Measurements from ENCODE around the gene COX6B2. TPM values are rescaled to one million over a fixed set of nuclear protein-coding genes. Genes with fewer than 3 reads are reported as not detected.

The COX6B2 gene
- total RNA-seq, 4 donors from 2014 or later: not detected

DNA sequence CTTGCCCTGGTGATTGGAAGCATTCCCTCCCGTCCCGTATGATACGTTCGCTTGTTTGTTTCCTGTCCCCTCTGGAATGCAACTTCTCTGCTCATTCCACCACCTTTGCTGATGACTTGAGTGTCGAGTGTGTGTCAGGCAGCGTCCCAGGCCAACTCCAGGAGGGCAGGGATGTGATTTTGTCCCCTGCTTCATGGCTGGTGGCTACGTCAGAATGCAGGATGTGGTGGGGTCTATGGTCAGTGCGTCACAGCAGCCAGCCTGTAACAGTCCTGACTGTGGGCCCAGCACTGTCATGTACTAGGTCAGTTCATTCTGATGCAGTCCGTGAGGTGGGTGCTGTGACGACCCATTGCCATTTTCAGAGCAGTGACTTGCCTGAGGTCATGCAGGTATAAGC is 54.5 kb downstream of the COX6B2 start:
- WGBS, 2 donors (ENCODE audit: low coverage in 1 of 2): 61 to 90% methylated on average over 4 to 7 of the region's 10 CpGs
- peaks cover 0 to 11% (median 5%) of the 10 kb centered on the region in 3 donors for H3K4me1 ChIP-seq
- no peak overlapping the region for H3K4me3 ChIP-seq
- TF ChIP-seq POLR2AphosphoS5 (IDR thresholded peaks at IDR 0.05): no peak
- no peak for TF ChIP-seq EP300 (IDR thresholded peaks at IDR 0.05)
- no peak for ATAC-seq
- no peaks in the 10 kb centered on the region for H3K27me3 ChIP-seq
- no peak overlapping the region for H3K27ac ChIP-seq
- H3K9me3 ChIP-seq: no peaks in the 10 kb centered on the region
- peaks cover 0 to 62% of the 10 kb centered on the region in 2 donors for H3K36me3 ChIP-seq

Other genes with a start within 250 kb of the COX6B2 start
- 100 to 1,000 TPM; 268 to 479 (median 276) TPM for gene PPP1R12C, start 237.1 kb downstream of the COX6B2 start, total RNA-seq
- gene TNNT1, start 205.5 kb downstream of the COX6B2 start, total RNA-seq: 1 to 10 TPM in 1 of 4 donors, not detected in 3; 4.4 TPM
- gene TNNI3, start 197.0 kb downstream of the COX6B2 start, total RNA-seq: not detected
- under 1 TPM in 2 of 4 donors, not detected in 2; 0.42 to 0.52 TPM for gene DNAAF3, start 188.1 kb downstream of the COX6B2 start, total RNA-seq
- gene SYT5, start 174.4 kb downstream of the COX6B2 start, total RNA-seq: under 1 TPM in 1 of 4 donors, not detected in 3; 0.13 TPM
- gene PTPRH, start 145.2 kb downstream of the COX6B2 start, total RNA-seq: 1 to 10 TPM in 3 of 4 donors, under 1 TPM in 1; 0.54 to 4.0 (median 1.4) TPM
- 1 to 10 TPM in 3 of 4 donors, not detected in 1; 1.7 to 3.8 (median 1.8) TPM for gene TMEM86B, start 126.0 kb downstream of the COX6B2 start, total RNA-seq
- 10 to 100 TPM; 32.6 to 79.4 (median 34.0) TPM for gene PPP6R1, start 95.7 kb downstream of the COX6B2 start, total RNA-seq
- gene HSPBP1, start 74.6 kb downstream of the COX6B2 start, total RNA-seq: 10 to 100 TPM; 20.9 to 37.1 (median 26.5) TPM
- gene BRSK1, start 70.7 kb downstream of the COX6B2 start, total RNA-seq: 10 to 100 TPM in 1 of 4 donors, 1 to 10 TPM in 3; 4.0 to 19.8 (median 8.8) TPM
- 10 to 100 TPM in 1 of 4 donors, 1 to 10 TPM in 2, not detected in 1; 2.2 to 12.4 (median 3.3) TPM for gene TMEM150B, start 29.4 kb downstream of the COX6B2 start, total RNA-seq
- gene KMT5C, start 14.8 kb downstream of the COX6B2 start, total RNA-seq: 10 to 100 TPM in 2 of 4 donors, 1 to 10 TPM in 2; 3.4 to 11.2 (median 9.2) TPM
- gene GARIN5B, start 8.5 kb upstream of the COX6B2 start, total RNA-seq: not detected
- gene IL11, start 15.7 kb upstream of the COX6B2 start, total RNA-seq: under 1 TPM in 1 of 4 donors, not detected in 3; 0.67 TPM
- not detected for gene TMEM190, start 22.1 kb upstream of the COX6B2 start, total RNA-seq
- 1 to 10 TPM in 2 of 4 donors, not detected in 2; 1.6 to 6.0 TPM for gene TMEM238, start 29.6 kb upstream of the COX6B2 start, total RNA-seq
- gene RPL28, start 31.2 kb upstream of the COX6B2 start, total RNA-seq: 100 to 1,000 TPM; 174 to 282 (median 271) TPM
- 10 to 100 TPM; 12.6 to 17.7 (median 15.4) TPM for gene UBE2S, start 53.1 kb upstream of the COX6B2 start, total RNA-seq
- gene SHISA7, start 88.6 kb upstream of the COX6B2 start, total RNA-seq: not detected
- gene ISOC2, start 106.9 kb upstream of the COX6B2 start, total RNA-seq: 10 to 100 TPM; 39.0 to 78.5 (median 63.8) TPM
- not detected for gene C19orf85, start 110.0 kb upstream of the COX6B2 start, total RNA-seq
- 10 to 100 TPM in 1 of 4 donors, 1 to 10 TPM in 3; 2.4 to 13.0 (median 4.9) TPM for gene ZNF628, start 121.9 kb upstream of the COX6B2 start, total RNA-seq
- gene NAT14, start 130.5 kb upstream of the COX6B2 start, total RNA-seq: 10 to 100 TPM in 1 of 4 donors, 1 to 10 TPM in 3; 7.4 to 14.0 (median 7.9) TPM
- 10 to 100 TPM in 3 of 4 donors, 1 to 10 TPM in 1; 6.3 to 39.2 (median 23.5) TPM for gene SSC5D, start 133.7 kb upstream of the COX6B2 start, total RNA-seq
- gene SBK2, start 182.4 kb upstream of the COX6B2 start, total RNA-seq: not detected
- under 1 TPM in 2 of 4 donors, not detected in 2; 0.40 TPM for gene SBK3, start 190.8 kb upstream of the COX6B2 start, total RNA-seq
- 1 to 10 TPM; 2.8 to 6.9 (median 3.9) TPM for gene ZNF579, start 226.1 kb upstream of the COX6B2 start, total RNA-seq
- gene FIZ1, start 244.8 kb upstream of the COX6B2 start, total RNA-seq: 10 to 100 TPM in 2 of 4 donors, 1 to 10 TPM in 2; 4.7 to 11.2 (median 9.9) TPM
- gene ZNF524, start 245.6 kb upstream of the COX6B2 start, total RNA-seq: 10 to 100 TPM; 20.3 to 33.5 (median 26.4) TPM